ENCODE data around the gene AKT3. TPM values are rescaled to one million over a fixed set of nuclear protein-coding genes. Genes with fewer than 3 reads are reported as not detected.

AKT3 gene
- total and polyA plus RNA-seq, 11 donors = 3.2 to 27.9 (median 16.6) TPM

GRCh38 chr1:243620096-243620495 is 229.9 kb downstream of the AKT3 start:
- peaks cover 0 to 12% (median 0%) of the 10 kb centered on the region in 12 donors for H3K9me3 ChIP-seq
- H3K36me3 ChIP-seq = peaks cover 0 to 19% (median 0%) of the 10 kb centered on the region in 9 donors
- no peaks in the 10 kb centered on the region for H3K27me3 ChIP-seq
- intact Hi-C loops (cut with DNase I) = no loop called here
- no peaks in the 10 kb centered on the region for H3K4me1 ChIP-seq
- no peak for DNase-seq
- H3K27ac ChIP-seq = no peak overlapping the region
- WGBS, 4 donors = 91 to 100% (median 96%) methylated on average over 3 of the region's 3 CpGs
- no peak for TF ChIP-seq POLR2A (IDR thresholded peaks at IDR 0.05)
- TF ChIP-seq CTCF (IDR thresholded peaks at IDR 0.05) = no peak
- no peak overlapping the region for H3K4me3 ChIP-seq
- no peak for ATAC-seq

- ATAC-seq (no peak), DNase-seq (no peak)
- no peaks in the 10 kb centered on the region for H3K4me1 ChIP-seq
- H3K27ac ChIP-seq = no peak overlapping the region
- no peak overlapping the region for H3K4me3 ChIP-seq
- H3K9me3 ChIP-seq = no peaks in the 10 kb centered on the region
- H3K27me3 ChIP-seq = no peaks in the 10 kb centered on the region
- intact Hi-C loops (cut with DNase I) = no loop called here
- TF ChIP-seq POLR2A (IDR thresholded peaks at IDR 0.05) = no peak
- TF ChIP-seq CTCF (IDR thresholded peaks at IDR 0.05) = no peak
- peaks cover 0 to 45% (median 7%) of the 10 kb centered on the region in 9 donors for H3K36me3 ChIP-seq
- 93 to 97% (median 95%) methylated on average over 2 of the region's 2 CpGs for WGBS, 4 donors
Observed at GRCh38 chr1:243609698-243610097, 240.3 kb downstream of the AKT3 start.

- Histone ChIP-seq H3K9me3 (peaks cover 0 to 25% (median 9%) of the 10 kb centered on the region in 12 donors), H3K36me3 (peaks cover 0 to 20% (median 3%) of the 10 kb centered on the region in 9 donors), H3K27ac (no peak overlapping the region), H3K4me3 (no peak overlapping the region), H3K27me3 (no peaks in the 10 kb centered on the region), H3K4me1 (no peaks in the 10 kb centered on the region)
- TF ChIP-seq POLR2A (IDR thresholded peaks at IDR 0.05) (no peak), CTCF (IDR thresholded peaks at IDR 0.05) (no peak)
- WGBS, 4 donors = 79 to 85% (median 84%) methylated on average over 2 of the region's 2 CpGs
- intact Hi-C loops (cut with DNase I) = no loop called here
- DNase-seq (no peak), ATAC-seq (peak in 1 of 4 donors; percentile 44)
Observed at GRCh38 chr1:243605604-243606003, 244.4 kb downstream of the AKT3 start.

- no peak overlapping the region for H3K4me3 ChIP-seq
- TF ChIP-seq CTCF (IDR thresholded peaks at IDR 0.05) = no peak
- TF ChIP-seq POLR2A (IDR thresholded peaks at IDR 0.05) = no peak
- no peak overlapping the region for H3K27ac ChIP-seq
- peaks cover 0 to 9% (median 0%) of the 10 kb centered on the region in 9 donors for H3K36me3 ChIP-seq
- H3K27me3 ChIP-seq = no peaks in the 10 kb centered on the region
- no peak for DNase-seq
- peaks cover 0 to 25% (median 9%) of the 10 kb centered on the region in 12 donors for H3K9me3 ChIP-seq
- intact Hi-C loops (cut with DNase I) = no loop called here
- ATAC-seq = no peak
- peaks cover 0 to 16% (median 0%) of the 10 kb centered on the region in 12 donors for H3K4me1 ChIP-seq
Observed at GRCh38 chr1:243601720-243602119, 248.3 kb downstream of the AKT3 start.

Measured in heart left ventricle (tissue), 16 donors.